Stimulated activated effector memory CD8-positive, alpha-beta T cell treated with anti-CD3 and anti-CD28 coated beads, Interleukin-12 subunit alpha, Interleukin-12 subunit beta, amount 100 ng/mL, for 72 hours (primary cell): ENCODE measurements around the gene PIK3IP1.
"Not testable (repeated sequence)": the region's sequence is repeated elsewhere in the genome, so short reads cannot be mapped to it uniquely, and the experiment has no call there.

ENCODE experiments used
- ATAC-seq: fragments of 150-1000 bp; cut with Tn5 transposase; 2 replicates; pipeline ENCODE4 v1.10.0; 2021
- DNase-seq, 2 donors: peaks; one replicate each; pipeline ENCODE4 v3.0.0; 2021 to 2022; ENCODE audit warnings: low spot score in 2 of 2
- H3K27ac Mint-ChIP-seq: one replicate; pipeline ENCODE4 v1.8.0; 2022; ENCODE audit warnings: mild to moderate bottlenecking, mixed read lengths
- H3K36me3 Mint-ChIP-seq: one replicate; pipeline ENCODE4 v1.8.0; 2022; ENCODE audit warnings: mild to moderate bottlenecking, mixed read lengths
- H3K4me1 Mint-ChIP-seq: one replicate; pipeline ENCODE4 v1.8.0; 2022; ENCODE audit warnings: mixed read lengths
- H3K4me3 Mint-ChIP-seq: one replicate; pipeline ENCODE4 v1.8.0; 2022; ENCODE audit warnings: mild to moderate bottlenecking, mixed read lengths
- H3K9me3 Mint-ChIP-seq: one replicate; pipeline ENCODE4 v1.8.0; 2022; ENCODE audit warnings: mixed read lengths

The PIK3IP1 gene

GRCh38 chr22:31327806-31328543, 35.7 kb upstream of the PIK3IP1 start:
- DNase-seq (no peak), ATAC-seq (no peak)
- no peak overlapping the region for H3K4me3 Mint-ChIP-seq
- H3K27ac Mint-ChIP-seq, result no peak overlapping the region
- H3K4me1 Mint-ChIP-seq, result peaks cover 16% of the 10 kb centered on the region
- H3K9me3 Mint-ChIP-seq, result no peaks in the 10 kb centered on the region
- H3K36me3 Mint-ChIP-seq, result peaks cover 78% of the 10 kb centered on the region

DNA sequence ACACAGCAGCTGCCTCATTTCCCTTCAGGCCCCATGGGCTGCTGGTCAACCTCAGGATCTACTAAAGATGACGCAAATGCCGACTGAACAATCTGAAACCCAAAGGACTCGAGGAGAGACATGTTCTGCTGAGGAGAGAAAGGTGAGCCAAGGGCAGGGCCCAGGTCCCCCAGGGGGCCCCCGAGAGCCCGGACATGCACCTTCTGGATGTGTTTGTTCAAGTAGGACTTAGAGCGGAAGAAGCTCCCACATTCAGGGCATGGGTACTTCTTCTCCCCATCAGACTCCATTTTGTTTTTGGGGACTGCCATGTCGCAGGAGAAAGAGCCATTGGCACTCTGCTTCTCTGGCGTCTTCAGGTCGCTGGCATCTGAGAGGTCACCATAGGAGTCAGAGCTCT, 34.6 kb upstream of the PIK3IP1 start:
- no peak for DNase-seq
- H3K36me3 Mint-ChIP-seq, result peaks cover 67% of the 10 kb centered on the region
- H3K9me3 Mint-ChIP-seq, result no peaks in the 10 kb centered on the region

DNA sequence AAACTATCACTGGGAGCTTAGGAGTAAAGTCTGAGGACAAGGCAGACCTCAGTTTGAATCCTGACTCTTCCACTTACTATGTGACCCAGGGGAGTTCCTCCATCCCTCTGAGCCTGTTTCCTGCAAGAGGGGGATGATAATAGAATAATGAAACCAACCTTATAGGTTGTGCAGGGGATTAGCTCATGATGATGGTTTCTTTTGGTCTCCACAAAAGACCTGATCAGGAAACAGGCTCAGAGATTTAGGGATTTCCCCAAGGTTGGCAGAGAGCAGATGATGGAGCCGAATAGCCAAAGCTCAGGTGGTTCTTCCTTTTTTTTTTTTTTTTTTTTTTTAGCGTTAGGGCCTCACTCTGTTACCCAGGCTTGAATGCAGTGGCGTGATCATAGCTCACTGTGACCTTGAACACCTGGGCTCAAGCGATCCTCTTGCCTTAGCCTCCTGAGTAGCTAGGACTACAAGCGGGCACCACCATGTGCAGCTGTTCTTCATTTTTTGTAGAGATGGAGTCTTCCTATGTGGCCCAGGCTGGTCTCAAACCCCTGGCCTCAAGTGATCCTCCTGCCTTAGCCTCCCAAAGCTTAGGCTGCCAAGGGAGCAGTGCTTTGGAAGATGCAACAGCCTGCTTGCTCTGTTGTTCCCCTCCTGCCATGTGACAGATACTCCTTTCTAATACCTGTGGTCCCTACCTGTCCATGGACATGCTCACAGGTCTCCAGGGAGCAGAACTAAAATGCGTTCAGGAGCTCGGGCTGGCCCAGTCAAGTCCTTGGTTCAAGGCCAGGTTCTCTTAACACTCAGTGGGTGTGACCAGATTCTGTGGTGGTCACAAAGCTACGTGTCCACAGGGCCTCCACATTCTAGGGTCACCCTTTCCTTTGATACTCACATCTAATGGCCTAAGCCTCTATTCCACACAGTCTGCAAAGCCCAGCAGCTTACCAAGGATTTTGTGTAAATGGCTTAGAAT, 31.6 kb upstream of the PIK3IP1 start:
- no peak overlapping the region for H3K4me3 Mint-ChIP-seq
- peak overlapping the region; percentile 79 for H3K27ac Mint-ChIP-seq
- no peak for DNase-seq
- peaks cover 37% of the 10 kb centered on the region for H3K36me3 Mint-ChIP-seq
- peaks cover 7% of the 10 kb centered on the region for H3K4me1 Mint-ChIP-seq
- no peaks in the 10 kb centered on the region for H3K9me3 Mint-ChIP-seq
- ATAC-seq, result no peak

More for the DNA sequence above, 34.6 kb upstream of the PIK3IP1 start:
- H3K27ac Mint-ChIP-seq, result no peak overlapping the region
- no peak overlapping the region for H3K4me3 Mint-ChIP-seq
- no peak for ATAC-seq
- peaks cover 10% of the 10 kb centered on the region for H3K4me1 Mint-ChIP-seq

- Mint-ChIP-seq H3K9me3 (no peaks in the 10 kb centered on the region), H3K4me1 (peaks cover 5% of the 10 kb centered on the region), H3K4me3 (no peak overlapping the region), H3K36me3 (peaks cover 24% of the 10 kb centered on the region), H3K27ac (no peak overlapping the region)
- DNase-seq (no peak), ATAC-seq (no peak)
These were observed 29.1 kb upstream of the PIK3IP1 start for GRCh38 chr22:31321421-31321820.

- not testable (repeated sequence) for ATAC-seq, H3K4me3 Mint-ChIP-seq, H3K36me3 Mint-ChIP-seq, H3K27ac Mint-ChIP-seq, H3K9me3 Mint-ChIP-seq, DNase-seq, H3K4me1 Mint-ChIP-seq
These were observed 21.9 kb upstream of the PIK3IP1 start for GRCh38 chr22:31314220-31314619.

DNA sequence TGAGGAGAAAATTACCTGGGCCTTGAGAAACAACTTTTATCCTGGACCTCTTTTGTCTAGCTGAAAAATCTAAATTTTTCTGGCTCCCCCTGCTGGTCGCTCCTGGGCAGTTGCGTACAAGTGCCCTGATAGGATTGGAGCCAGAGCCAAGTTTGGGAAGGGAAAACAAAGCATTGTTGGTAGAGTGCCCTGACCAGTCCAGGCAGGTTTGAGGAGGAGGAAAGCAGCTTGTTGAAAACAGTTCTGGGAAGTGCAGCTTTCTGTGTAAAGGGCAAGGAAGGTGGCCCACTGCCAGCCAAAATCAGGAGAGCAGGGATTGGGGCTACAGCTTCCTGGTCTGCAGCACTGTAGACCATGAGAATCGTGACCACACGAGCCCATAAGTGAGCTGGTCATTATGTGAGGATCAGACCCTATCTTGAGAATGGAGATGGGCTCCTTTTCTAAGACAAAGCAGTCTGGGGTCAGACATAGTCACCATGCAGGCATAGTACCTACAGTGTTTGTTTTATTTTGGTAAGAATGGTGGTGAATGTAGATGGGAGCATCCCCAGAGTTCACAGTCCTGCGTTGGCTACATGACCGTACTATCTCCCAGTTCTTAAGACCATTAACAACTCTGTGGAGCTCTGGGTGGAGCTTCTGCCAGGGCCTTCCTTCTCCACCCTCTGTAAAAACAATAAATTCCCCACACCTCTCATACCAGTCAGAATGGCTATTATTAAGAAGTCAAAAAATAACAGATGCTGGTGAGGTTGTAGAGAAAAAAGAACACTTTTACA, 21.3 kb upstream of the PIK3IP1 start:
- H3K4me3 Mint-ChIP-seq, result no peak overlapping the region
- peak overlapping the region; percentile 15 for H3K27ac Mint-ChIP-seq
- H3K36me3 Mint-ChIP-seq, result no peaks in the 10 kb centered on the region

GRCh38 chr22:31308181-31308580, 15.9 kb upstream of the PIK3IP1 start:
- H3K27ac Mint-ChIP-seq, result no peak overlapping the region
- H3K36me3 Mint-ChIP-seq, result no peaks in the 10 kb centered on the region
- peaks cover 19% of the 10 kb centered on the region for H3K4me1 Mint-ChIP-seq
- ATAC-seq (no peak), DNase-seq (no peak)
- no peaks in the 10 kb centered on the region for H3K9me3 Mint-ChIP-seq
- H3K4me3 Mint-ChIP-seq, result no peak overlapping the region

More for the DNA sequence above, 21.3 kb upstream of the PIK3IP1 start:
- Mint-ChIP-seq H3K4me1 (peaks cover 1% of the 10 kb centered on the region), H3K9me3 (peaks cover 3% of the 10 kb centered on the region)
- peak; percentile 60 for ATAC-seq
- DNase-seq, result peak; percentile 52 to 75

- Mint-ChIP-seq H3K9me3 (no peaks in the 10 kb centered on the region), H3K4me1 (peaks cover 24% of the 10 kb centered on the region), H3K36me3 (no peaks in the 10 kb centered on the region), H3K4me3 (no peak overlapping the region), H3K27ac (no peak overlapping the region)
- no peak for ATAC-seq
- DNase-seq, result no peak
These were observed 12.9 kb upstream of the PIK3IP1 start for GRCh38 chr22:31305194-31305593.

DNA sequence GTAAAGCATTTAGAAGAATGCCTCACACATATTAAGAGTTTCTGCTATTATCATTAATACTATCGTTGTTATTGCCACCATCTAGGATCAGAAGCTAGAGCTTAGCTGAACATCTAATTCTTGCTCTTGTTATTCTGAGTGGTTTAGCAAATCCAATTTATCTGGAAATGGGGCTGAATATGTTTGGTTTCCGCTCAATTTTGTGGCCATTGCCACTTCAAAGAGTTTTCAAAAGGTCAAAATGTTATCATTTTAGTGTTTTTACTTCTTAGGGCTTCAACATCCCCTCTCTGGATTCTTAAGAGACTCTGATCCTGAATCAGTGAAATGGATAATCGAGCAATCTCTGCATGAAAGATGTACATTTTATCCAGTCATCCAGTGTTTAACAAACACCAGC, 10.2 kb upstream of the PIK3IP1 start:
- no peak for ATAC-seq
- DNase-seq, result no peak
- H3K4me1 Mint-ChIP-seq, result peaks cover 17% of the 10 kb centered on the region
- no peaks in the 10 kb centered on the region for H3K9me3 Mint-ChIP-seq
- no peaks in the 10 kb centered on the region for H3K36me3 Mint-ChIP-seq
- H3K27ac Mint-ChIP-seq, result no peak overlapping the region
- H3K4me3 Mint-ChIP-seq, result no peak overlapping the region

DNA sequence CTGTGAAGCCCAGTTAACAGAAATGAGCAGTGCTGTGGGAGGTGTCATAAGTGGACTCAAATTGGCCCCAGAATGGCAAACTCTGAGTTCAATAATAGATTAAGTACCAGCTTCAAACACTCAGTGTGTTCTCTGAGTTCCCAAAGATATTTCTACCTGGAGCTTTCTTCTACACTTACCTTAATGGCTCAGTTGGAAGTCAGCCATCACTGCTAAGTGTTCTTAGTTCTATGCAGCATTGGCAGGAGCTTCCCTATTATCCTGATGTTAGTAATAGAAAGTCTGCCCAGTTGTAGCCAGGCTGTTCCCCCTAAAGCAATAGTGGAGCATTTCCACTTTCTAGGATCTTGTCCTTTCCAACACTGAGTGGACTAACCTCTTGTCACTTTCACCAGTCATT, 9.7 kb upstream of the PIK3IP1 start:
- DNase-seq (no peak), ATAC-seq (no peak)
- H3K9me3 Mint-ChIP-seq, result no peaks in the 10 kb centered on the region
- H3K4me1 Mint-ChIP-seq, result peaks cover 17% of the 10 kb centered on the region
- no peak overlapping the region for H3K4me3 Mint-ChIP-seq
- H3K27ac Mint-ChIP-seq, result no peak overlapping the region
- H3K36me3 Mint-ChIP-seq, result no peaks in the 10 kb centered on the region

GRCh38 chr22:31300896-31301295, 8.6 kb upstream of the PIK3IP1 start:
- Mint-ChIP-seq H3K36me3 (no peaks in the 10 kb centered on the region), H3K27ac (no peak overlapping the region), H3K4me3 (no peak overlapping the region), H3K9me3 (no peaks in the 10 kb centered on the region), H3K4me1 (peaks cover 21% of the 10 kb centered on the region)
- ATAC-seq (no peak), DNase-seq (no peak)

DNA sequence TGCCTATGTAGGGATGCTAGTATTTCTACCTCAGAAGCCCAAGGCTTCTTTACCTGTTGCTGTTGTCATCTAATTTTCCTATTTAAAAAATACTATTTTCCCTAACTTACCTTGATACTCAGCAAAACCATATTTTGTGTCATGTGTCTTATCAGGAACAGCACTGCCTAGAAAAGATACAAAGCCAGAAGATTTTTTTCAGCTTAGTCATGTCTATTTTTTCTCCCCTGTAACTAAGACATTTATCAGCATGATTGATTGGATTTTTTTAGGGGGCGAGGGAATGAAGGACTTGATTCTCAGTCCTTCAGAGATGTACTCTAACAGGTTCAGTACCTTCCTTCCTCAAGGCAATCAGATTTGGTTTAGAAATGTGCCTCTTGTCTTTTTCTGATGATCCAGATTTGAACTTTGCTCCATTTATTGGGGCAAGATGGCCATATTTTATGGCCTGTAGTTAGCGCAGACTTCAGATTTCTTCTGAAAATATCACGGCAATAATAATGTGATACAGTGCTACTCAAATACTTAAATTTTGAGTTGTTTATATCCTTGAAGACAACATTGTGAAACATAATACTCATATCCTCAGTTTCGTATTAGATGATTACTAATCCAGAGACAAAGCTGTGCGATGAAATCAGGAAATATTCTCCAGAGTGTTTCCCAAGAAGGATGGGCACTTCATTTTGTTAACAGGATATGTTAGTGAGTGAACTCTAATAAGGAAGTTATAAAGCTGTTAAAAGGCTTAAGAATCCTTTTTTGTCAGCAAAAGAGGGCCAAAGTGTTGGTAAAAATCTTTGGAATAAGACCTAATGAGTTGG, 3.8 kb upstream of the PIK3IP1 start:
- Mint-ChIP-seq H3K4me3 (peak overlapping the region; percentile 20), H3K36me3 (no peaks in the 10 kb centered on the region), H3K4me1 (peaks cover 39% of the 10 kb centered on the region), H3K9me3 (no peaks in the 10 kb centered on the region), H3K27ac (no peak overlapping the region)
- no peak for DNase-seq
- peak; percentile 38 for ATAC-seq

DNA sequence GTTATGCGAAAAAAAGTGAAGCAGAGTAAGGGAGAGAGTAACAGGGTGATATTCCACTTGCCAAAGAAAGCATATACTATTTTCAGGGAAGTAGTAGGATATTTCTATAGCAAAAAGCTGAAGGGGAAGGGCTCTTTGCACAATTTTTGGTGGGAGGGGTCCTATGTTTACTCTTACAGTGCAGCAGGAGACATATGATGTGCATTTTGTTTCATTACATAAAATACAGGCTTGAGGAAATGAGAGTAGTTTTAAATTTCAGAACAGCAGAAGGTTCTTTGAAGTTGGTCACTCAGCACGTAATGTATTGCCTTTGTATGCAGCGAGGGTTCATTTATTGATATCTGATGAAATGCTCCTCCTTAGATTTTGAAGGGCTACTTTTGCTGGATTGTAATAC, 3.1 kb upstream of the PIK3IP1 start:
- no peak for ATAC-seq
- peaks cover 4% of the 10 kb centered on the region for H3K36me3 Mint-ChIP-seq

DNA sequence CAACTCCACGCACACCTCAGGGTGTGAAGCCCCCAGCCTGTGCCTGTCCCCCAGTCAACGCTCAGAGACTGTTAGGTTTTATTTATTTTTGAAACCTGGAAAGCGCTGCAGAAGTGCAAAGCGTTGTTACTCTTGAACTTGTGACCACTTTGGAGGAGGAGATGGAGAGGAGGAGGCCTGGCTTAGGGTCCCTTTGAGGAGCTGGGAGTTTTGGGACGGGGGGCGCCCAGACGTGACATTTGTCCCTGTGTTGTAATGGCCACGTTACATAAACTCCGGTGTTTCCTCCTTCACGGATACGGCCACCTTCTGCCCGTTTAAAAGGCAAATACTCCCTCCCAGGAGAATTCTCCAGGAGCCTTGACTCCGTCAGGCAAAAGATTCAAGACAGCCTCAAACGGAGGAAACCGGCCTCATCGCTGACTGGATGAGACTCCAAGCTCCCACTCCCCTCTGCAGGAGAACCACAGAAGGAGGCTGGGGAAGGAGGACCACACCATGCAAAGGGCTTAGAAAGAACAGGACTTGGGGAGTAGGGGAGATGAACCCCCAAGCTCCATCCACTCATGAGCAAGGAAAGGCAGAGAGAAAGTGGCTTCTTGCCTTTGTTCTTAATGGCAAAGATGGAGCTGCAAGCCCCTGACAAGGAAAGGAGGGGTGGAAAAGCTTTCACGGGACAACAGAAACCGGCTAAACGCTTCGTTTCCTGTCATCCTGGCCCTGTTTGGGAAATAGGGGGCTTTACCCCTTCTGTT, 630 bp downstream of the PIK3IP1 start:
- peak overlapping the region; percentile 98 for H3K27ac Mint-ChIP-seq
- peaks cover 40% of the 10 kb centered on the region for H3K36me3 Mint-ChIP-seq
- DNase-seq (peak in 1 of 2 donors; percentile 64), ATAC-seq (no peak)
- H3K4me1 Mint-ChIP-seq, result peaks cover 64% of the 10 kb centered on the region
- H3K9me3 Mint-ChIP-seq, result no peaks in the 10 kb centered on the region
- peak overlapping the region; percentile 94 for H3K4me3 Mint-ChIP-seq

More for the DNA sequence above, 3.1 kb upstream of the PIK3IP1 start:
- no peak for DNase-seq
- Mint-ChIP-seq H3K9me3 (no peaks in the 10 kb centered on the region), H3K27ac (no peak overlapping the region), H3K4me3 (no peak overlapping the region), H3K4me1 (peaks cover 39% of the 10 kb centered on the region)
